NCI-H524 (cell line): ENCODE measurements around the gene ZNF385C.
A peak's percentile ranks its signal among the peaks of the same experiment; 100 is the strongest.
"Not testable (repeated sequence)": the region's sequence is repeated elsewhere in the genome, so short reads cannot be mapped to it uniquely, and the experiment has no call there.

Experiments
- DNase-seq, 2 experiments: peaks; one replicate each; lab custom pipeline; 2025; lab: John Stamatoyannopoulos, UW

The ZNF385C gene

GRCh38 chr17:42050393-42051012 lies 47.8 kb downstream of the ZNF385C start, which contains the start of gene C17orf113:
Gene C17orf113, minus strand, starts transcription at chr17:42050601. Its CDS starts 7,225 bp downstream, at chr17:42043376.
- peak; percentile 34 to 70 for DNase-seq

- no peak for DNase-seq
Measured at GRCh38 chr17:42049834-42050392, 48.4 kb downstream of the ZNF385C start.

- no peak for DNase-seq
Measured at GRCh38 chr17:42047343-42047742, 50.9 kb downstream of the ZNF385C start.

- peak in 1 of 2 experiments; percentile 22 for DNase-seq
Measured at GRCh38 chr17:42045719-42046118, 52.6 kb downstream of the ZNF385C start.

GRCh38 chr17:42042598-42043319 lies 55.5 kb downstream of the ZNF385C start:
- no peak for DNase-seq

- no peak for DNase-seq
Measured at GRCh38 chr17:42041619-42042018, 56.7 kb downstream of the ZNF385C start.

- DNase-seq, result no peak
Measured at GRCh38 chr17:42040818-42041217, 57.5 kb downstream of the ZNF385C start.

- DNase-seq, result no peak
Measured at GRCh38 chr17:42039794-42040763, 58.2 kb downstream of the ZNF385C start.

- no peak for DNase-seq
Measured at GRCh38 chr17:42038221-42038973, 59.9 kb downstream of the ZNF385C start.

- DNase-seq, result peak; percentile 35 to 73
Measured at GRCh38 chr17:42034059-42034458, 64.2 kb downstream of the ZNF385C start.

- DNase-seq, result no peak
Measured at GRCh38 chr17:42031584-42031983, 66.7 kb downstream of the ZNF385C start.

GRCh38 chr17:42028791-42029127 lies 69.5 kb downstream of the ZNF385C start:
- DNase-seq, result no peak

GRCh38 chr17:42027961-42028790 lies 70.1 kb downstream of the ZNF385C start:
- DNase-seq, result peak in 1 of 2 experiments; percentile 50

- DNase-seq, result no peak
Measured at GRCh38 chr17:42027590-42027889, 70.7 kb downstream of the ZNF385C start.

GRCh38 chr17:42026857-42027589 lies 71.2 kb downstream of the ZNF385C start:
- DNase-seq, result peak in 1 of 2 experiments; percentile 56

GRCh38 chr17:42025936-42026335 lies 72.3 kb downstream of the ZNF385C start:
- no peak for DNase-seq

GRCh38 chr17:42025191-42025579 lies 73.1 kb downstream of the ZNF385C start:
- DNase-seq, result no peak

- no peak for DNase-seq
Measured at GRCh38 chr17:42023524-42024349, 74.5 kb downstream of the ZNF385C start.

GRCh38 chr17:42020845-42021244 lies 77.4 kb downstream of the ZNF385C start:
- DNase-seq, result not testable (repeated sequence)
